Embryonic facial prominence (tissue), 1 donor: Measurements from ENCODE around the gene KSR2.

Experiments
- DNase-seq: peaks from one replicate; pipeline ENCODE4 v3.0.0-alpha.2; 2016; ENCODE audit errors: extremely low spot score

KSR2 gene

DNA sequence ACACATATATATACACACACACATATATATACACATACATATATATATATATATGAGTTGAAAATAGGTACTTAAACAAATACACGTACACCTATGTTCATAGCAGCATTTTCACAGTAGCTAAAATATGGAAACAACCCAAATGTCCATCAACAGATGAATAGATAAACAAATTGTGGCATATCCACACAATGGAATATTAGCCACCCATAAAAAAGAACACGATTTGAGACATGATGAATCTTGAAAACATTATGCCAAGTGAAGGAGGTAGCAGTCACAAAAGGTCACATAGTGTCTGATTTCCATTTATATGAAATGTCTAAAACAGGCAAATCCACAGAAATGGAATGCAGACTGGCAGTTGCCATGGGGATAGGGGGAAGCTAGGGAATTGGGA lies 276.3 kb downstream of the KSR2 start:
- no peak for DNase-seq

DNA sequence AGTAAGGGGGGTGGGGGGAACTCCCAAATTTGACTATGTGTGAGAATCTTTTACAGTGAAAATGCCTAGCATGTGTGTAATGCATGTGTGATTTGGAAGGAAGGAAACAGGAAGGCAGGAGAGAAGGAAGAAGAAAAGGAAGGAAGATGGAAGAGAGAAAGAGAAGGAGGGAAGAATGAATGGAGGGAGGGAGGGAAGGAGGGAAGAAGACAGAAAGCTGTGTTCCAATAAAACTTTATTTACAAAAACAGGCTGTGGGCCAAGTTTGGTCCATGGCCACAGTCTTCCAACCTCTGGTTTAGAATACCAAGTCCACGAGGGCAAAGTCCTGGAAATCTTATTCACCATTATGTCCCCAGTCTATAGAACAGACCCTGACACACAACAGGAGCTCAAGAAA lies 278.9 kb downstream of the KSR2 start:
- DNase-seq, result no peak

DNA sequence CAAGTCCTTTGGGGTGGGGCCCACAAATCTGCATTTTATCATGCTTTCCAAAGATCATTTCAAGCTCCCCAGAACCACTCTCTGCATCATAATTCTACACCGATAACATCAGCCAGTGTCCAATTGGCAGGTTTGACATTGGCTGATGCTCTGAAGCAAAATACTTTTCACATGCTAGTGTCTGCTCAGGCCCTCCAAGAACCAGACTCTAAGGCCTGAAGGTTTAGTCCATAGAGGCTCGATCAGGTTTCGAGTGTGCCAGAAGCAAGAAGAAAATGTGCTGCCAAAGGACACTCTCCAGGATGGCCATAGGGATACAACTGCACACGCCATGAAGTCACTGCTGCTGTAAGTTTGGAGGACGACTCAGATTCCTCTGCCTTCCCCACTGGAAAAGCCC lies 280.3 kb downstream of the KSR2 start:
- DNase-seq, result no peak

DNA sequence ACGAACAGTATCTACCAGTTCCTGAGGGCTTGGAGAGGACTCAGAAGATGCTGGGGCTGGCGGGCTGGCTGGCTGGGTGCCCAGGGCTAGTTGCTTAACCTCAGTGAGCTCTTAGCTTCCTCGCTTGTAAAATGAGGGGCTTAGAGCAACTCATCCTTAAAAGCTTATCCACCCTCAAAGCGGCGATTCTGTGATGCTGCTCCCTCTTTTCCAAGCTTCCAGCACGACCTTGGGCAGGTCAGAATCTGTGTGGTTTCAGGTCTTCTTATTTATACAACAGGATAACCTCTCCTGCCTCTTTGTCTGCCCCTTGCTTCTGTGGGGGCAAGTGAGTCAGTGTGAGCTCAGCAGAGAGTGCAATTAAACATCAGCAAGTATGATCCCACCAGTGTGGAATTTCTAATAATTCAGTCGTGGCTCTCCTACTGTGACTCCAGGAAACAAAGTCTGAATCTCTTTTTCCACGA lies 281.8 kb downstream of the KSR2 start:
- no peak for DNase-seq

DNA sequence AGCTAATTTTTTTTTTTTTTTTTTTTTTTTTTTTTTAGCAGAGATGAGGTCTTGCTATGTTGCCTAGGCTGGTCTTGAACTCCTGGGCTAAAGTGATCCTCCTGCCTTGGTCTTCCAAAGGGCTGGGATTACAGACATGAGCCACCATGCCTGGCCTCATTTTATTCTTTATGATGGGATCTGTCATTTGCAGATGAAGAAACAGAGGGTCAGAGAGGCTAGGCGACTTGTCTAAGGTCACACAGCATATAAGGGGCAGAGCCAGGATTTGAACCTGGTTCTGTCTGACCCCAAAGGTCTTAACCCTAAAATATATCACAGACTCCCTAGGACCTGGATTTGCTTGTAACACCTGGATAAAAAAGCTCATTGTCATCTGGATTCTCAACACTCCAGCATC lies 282.6 kb downstream of the KSR2 start:
- DNase-seq, result no peak

DNA sequence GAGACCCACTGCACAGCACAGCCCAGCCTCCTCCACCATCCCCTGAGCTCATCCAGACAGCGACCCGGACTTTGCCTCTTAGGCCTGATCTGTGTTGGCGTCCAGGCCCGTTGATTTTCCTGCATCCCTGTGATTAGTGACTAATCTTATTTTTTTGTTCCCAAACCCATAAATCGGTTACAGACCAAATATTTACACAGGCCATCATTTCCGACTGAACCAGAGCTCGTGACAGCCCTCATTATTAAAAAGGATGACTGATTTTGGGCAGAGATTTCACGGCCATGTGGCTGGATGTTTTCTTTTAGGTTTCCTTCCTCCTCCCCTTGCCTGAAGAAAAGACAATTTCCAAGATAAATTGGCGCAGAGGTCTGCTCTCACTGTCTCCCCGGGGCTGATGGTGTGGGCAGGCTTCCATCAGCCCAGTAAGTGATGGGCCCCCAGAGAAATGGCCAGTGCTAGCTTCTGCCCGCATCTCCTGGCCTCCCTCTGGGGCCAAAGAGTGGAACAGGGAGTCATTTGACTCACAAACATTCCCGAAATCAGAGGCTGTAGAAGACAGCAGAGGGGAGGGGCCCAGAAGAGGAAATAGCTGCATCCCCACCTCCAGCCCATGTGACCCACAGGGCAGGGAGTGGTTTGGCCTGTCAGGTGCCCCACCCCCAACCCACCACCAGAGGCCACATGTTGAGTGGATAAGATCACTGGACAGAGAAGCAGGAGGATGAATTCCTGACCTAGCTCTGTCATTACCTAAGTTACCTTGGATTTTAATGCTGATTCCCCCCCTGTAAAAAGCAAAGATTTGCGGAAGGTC lies 283.5 kb downstream of the KSR2 start:
- no peak for DNase-seq

DNA sequence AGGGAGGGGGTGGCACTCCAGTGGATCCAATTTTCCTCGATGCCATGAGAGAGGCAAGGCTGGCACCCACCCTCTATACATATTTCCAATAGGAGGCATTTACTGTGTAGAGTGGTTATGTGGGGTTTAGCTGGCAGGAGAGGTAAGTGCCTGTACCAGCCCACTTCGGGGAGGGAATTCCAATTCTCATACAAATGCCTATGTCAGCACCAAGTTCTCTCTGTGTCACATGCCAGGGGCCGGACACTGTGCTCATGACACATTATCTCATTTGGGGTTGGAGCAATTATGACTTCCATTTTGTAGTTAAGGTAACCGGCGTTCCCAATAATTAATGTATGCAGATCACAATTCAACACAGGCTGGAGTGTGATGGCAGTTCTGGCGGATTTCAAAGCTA lies 284.3 kb downstream of the KSR2 start:
- no peak for DNase-seq

DNA sequence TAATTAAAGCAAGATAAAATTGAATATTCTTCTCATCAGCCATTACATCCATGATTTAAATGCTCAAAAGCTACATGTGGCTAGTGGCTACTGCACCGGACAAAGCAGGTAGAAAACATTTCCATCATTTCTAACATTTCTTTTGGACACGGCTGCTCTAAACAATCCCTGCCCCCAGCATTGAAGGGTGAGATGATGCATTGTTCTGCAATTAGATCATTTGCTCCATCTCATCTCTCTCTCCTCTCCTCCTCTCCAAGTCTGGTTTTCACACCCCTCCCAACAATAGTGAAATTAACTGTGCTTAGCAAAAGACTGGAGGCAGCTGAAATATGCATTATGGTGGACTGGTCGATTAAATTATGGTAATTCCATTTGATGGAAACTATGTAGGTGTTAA lies 288.5 kb downstream of the KSR2 start:
- no peak for DNase-seq

DNA sequence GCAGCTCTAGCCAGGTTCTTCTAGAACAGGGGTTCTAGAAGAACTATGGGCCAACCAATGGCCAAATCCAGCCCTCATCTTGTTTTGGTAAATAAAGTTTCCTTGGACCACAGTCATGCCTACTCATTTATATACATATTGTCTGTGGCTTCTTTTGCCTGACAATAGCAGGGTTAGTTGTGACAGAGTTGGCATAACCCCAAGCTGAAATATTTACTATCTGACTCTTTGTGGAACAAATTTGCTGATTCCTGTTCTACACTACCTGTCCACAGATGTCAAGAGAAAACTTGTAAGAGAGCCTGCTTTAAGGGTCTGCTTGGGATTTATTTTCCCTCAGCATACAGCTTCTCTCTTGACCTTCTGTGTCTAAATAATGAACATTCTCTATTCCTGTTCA lies 289.0 kb downstream of the KSR2 start:
- no peak for DNase-seq

DNA sequence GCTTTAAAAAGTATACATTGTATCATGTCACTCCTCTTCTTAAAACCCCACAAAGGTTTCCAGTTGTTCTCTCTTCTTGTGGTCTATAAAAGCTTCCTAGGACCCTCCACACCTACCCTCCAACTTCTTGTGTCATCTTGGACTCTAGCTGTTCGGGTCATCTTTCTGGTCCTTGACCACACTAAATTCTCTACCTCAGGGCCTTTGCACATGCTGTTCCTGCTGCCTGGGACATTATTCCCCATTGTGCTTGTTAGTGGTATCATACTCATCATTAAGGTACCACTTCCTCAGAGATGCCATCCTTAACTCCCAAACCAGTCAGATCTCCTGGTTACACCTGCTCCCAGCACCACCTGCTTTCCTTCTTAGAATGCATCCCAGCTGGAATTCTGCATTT lies 294.0 kb downstream of the KSR2 start:
- no peak for DNase-seq

DNA sequence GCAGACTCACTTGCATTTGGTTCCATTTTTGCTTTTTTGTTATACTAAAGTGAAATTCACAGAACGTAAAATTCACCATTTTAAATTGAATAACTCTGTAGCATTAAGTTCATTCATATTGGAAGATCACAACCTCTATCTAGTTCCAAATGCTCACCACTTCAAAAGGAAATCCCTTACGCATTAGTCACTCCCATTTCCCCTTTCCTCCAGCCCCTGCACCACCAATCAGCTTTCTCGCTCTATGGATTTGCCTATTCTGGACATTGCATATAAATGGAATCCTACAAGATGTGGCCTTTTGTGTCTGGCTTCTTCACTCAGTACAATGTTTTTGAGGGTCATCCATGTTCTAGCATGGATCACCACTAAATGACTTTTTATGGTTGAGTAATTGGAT lies 294.5 kb downstream of the KSR2 start:
- DNase-seq, result no peak

DNA sequence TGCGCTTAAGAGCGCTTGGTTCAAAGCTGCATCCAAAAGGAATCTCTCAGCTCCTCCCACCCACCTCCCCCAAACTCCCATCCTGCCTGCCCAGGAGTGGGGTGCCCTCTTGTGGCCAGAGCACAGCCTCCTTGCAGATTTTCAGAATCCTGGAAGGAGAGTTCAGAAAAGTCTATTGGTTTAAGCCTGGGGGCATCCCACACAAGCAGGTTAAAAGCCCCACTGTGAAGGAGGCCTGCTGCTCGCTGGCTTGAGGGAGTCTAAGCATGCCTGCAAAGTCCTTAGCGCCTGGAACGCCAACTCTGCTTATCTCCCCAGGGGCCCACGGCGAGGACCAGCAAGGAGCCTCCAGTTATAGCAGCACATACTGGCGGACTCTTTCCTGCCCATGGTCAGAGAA lies 297.1 kb downstream of the KSR2 start:
- no peak for DNase-seq

DNA sequence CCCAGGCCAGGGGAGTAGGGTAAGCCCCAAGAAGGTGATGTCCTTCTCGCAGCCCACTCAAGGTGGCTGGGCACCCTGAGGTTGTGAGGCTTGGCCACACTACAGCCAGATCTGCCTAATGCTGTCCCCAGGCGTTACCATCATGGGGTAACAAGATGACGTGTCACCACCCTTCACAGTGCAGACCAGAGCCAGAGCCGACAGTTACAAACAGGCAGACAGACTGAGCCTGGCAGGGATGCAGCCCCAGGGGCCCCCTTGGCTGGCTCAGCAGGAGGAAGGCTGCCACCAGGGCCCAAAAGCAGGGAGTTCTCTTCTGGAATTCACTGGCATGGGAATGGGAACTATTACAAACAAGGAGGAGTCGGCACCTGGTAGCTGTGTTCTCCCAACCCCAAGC lies 304.6 kb downstream of the KSR2 start:
- no peak for DNase-seq

DNA sequence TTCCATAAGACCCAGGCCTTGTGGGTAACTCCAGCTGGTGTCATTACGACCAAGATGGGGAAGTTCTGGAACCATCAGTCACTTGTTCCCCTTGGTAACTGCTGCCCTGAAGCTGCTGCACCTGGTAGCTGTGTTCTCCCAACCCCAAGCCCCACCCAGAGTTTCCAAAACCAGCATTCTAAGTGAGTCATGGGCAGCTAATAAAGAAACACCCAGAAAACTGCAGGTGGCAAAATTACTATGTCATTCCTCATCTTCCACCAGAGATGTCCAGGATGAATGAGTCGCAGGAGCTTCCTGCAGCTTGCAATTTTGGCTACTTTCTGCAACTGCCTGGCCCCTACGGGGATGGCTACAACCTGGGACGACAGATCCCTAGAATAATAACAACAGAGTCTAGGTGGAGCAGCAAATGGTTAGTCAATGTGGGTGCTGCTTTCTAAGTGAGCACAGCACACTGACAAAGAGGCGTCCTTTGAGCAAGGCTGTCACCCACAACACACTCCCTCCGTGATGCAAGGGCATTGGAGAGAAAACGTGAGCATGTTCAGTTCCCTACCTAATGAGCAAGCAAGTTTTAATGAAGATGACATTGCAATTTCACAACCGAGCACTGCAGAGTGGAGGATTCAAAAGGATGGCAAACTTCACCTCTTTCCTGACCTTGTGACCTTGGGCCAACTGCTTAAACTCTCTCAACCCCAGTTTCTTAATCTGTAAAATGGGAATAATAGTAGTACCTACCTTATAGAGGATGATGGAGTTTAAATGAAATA lies 306.0 kb downstream of the KSR2 start:
- no peak for DNase-seq

DNA sequence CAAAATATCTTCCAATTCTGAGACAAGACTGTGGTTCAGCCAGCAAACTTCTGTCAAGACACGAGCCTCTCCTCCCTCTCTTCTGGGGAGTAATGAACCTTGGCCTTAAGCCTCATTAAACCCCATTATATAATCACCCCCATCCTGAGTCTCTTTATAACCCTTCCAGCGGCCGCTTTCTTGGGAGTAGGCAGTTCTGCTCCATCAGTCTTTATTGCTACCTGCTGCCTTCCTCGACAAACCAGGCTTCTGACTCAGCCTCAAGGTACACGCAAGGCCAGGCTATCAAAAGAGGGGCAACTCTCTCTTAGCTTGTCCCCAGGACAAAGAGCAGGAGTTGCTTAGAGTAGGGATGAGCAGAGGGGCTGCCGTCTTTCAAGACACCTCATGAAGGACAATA lies 306.6 kb downstream of the KSR2 start:
- DNase-seq, result no peak

DNA sequence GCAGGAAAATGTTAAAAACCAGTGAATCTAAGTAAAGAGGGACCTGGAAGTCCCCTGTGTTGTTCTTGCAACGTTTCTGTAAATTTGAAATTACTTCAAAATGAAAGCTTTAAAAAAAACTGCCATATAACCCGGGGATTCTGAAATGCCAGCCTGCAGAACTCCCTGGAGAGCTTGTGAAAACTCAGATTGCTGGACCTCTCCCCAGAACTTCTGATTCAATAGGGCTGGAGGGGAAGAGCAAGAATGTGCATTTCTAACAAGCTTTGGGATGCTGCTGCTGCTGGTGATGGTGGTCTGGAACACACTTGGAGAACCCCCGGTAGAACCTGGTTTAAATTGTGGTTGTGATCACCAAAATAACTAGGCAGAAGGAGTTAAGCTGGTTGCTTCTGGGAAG lies 307.3 kb downstream of the KSR2 start:
- DNase-seq, result no peak

DNA sequence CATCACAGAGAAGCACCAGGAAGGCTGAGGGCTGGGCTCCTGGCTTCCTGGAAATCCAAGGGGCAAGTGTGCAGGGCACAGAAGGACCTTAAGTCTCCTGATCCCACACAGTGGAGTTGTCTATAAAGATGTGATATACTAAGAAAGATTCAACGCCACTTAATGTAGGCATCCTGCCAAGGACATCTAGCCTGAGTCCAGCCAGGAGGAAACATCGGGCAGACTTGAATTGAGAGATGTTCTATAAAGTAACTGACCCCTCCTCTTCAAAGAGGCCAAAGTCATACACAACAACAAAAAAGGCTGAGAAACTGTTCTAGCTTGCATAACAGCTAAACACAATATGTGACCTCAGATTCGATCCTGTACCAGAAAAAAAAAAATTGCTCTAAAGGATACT lies 307.9 kb downstream of the KSR2 start:
- no peak for DNase-seq

DNA sequence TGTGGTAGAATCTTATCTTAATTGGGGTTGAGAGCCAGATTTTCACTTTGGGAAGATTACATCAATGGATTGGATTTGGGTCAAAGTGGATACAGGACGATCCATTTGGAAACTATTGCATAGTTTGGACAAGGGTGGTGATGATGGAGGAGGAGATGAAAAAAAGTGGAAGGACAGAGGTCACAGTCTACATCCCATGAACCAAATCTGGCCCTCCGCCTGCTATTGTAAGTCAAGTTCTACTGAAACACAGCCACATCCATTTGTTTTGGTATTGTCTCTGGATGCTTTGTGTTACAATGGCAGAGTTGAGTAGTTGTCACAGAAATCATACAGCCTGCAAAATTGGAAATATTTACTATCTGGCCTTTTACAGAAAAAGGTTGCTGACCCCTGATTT lies 310.6 kb downstream of the KSR2 start:
- no peak for DNase-seq

DNA sequence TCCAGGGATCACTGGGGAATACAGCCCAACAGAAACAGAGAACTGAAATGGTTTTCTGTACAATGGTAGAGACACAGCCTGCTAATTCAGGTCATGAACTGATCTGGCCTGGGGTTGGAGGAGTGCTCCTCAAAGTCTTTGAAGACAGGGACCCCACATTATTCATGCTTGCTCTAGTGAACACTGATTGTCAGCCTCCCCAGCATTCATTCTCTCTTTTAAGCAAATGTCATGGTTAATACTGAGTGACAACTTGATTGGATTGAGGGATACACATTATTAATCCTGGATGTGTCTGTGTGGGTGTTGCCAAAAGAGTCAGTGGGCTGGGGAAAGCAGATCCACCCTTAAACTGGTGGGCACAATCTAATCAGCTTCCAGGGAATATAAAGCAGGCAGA lies 319.0 kb downstream of the KSR2 start:
- no peak for DNase-seq

DNA sequence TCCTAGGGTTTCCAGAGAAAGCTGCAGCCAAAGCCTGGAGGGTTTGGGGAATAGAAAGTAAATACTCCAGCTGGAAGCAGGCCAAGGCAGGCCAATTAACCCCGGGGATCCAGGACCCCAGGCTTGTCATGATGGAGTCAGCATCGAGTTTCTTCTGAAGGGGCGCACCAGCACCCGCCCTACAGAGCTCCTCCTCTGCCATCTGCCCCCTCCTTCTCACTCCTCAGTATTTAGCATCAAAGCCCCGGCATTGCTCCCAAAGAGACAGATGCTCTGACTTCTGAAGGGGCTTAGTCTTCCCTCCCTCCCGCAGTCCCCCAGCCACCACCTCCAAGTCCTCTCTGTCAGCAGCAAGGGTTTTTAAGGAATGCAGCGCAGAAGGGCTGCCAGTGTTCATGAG lies 322.3 kb downstream of the KSR2 start:
- no peak for DNase-seq

DNA sequence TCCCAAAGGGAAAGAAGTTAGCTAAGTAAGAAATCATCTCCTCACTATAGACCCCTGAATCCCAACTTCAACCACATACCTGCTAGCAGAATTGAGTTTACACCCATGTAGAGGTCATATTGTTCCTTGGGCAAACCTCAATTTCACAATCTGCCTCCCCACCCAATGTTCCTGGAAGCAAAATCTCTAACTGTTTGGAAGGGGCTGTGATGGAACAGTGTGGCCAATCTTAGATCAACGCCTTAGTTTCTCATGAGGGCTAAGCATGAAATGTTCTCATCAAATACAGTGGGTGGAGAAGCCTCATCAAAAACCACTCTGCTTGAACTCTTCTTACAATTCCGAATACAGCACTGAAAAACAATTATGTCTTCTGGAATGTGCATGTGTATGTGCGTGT lies 323.3 kb downstream of the KSR2 start:
- DNase-seq, result no peak

DNA sequence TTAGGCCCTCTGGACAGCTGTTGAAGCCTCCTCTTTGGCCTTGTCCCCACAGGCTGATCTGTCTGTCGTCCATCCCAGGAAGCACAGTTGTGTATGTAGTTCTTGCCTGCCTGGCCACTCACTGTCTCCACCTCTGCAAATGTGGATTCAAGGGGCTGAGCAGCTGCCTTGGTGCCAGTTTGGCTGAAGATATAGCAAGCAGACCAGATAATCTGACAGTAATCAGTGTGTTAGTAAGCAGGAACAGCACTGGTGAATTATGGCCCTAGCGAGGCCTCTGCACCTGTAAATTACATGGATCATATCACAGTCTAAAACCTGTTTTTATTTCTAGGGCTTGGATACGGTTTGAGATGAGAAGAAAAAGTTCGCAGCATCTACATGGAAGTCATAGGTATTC lies 324.8 kb downstream of the KSR2 start:
- DNase-seq, result no peak

DNA sequence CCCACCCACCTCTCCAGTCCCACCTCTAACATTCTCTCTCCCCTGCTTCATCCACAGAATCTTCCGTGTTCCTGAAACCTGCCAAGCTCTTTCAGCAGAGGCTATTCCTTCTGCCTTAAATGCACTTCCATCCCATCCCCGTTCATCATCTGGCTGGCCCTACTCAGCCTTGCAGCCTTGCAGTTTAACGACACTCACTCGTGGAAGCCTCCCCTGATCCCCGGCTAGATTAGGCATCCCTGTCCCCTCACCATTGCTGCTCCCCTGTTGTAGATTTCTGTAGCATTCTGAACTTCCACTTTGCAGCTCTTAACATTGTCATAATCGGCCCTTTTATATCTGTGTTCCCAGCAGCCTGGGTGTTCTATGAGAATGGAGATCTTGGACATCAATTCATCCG lies 326.9 kb downstream of the KSR2 start:
- no peak for DNase-seq
